Measurements from ENCODE around the gene MRO. TPM values are rescaled to one million over a fixed set of nuclear protein-coding genes. Genes with fewer than 3 reads are reported as not detected.

Gene MRO
- total RNA-seq, 1 donor, result under 0.01 TPM

GRCh38 chr18:50813353-50813752 is 6.5 kb downstream of the MRO start:
- TF ChIP-seq CTCF (IDR thresholded peaks at IDR 0.05; ENCODE audit: insufficient read depth, low read depth, low read length), result no peak
- H3K4me3 ChIP-seq (ENCODE audit: low read depth, low read length), result no peak overlapping the region
- DNase-seq (ENCODE audit: low read depth), result no peak

DNA sequence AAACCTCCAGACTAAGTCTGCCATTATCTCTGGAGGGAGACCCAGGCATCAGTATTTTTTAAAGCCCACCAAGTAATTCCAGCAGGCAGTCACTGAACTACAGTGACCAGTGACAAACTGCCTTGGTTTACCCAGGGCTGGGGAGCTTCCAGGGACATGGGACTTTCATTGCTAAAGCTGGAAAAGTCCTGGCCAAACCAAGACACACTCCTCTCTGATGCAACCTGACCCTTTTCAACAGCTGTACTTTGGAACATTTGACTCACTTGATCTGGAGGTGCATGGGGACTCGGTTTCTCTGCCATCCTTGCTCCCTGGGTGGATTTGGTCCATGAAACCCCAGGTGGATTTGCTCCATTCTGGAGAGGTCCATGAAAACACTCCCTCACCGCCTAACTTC is 7.0 kb downstream of the MRO start:
- H3K4me3 ChIP-seq (ENCODE audit: low read depth, low read length), result no peak overlapping the region
- TF ChIP-seq CTCF (IDR thresholded peaks at IDR 0.05; ENCODE audit: insufficient read depth, low read depth, low read length), result no peak
- DNase-seq (ENCODE audit: low read depth), result no peak

DNA sequence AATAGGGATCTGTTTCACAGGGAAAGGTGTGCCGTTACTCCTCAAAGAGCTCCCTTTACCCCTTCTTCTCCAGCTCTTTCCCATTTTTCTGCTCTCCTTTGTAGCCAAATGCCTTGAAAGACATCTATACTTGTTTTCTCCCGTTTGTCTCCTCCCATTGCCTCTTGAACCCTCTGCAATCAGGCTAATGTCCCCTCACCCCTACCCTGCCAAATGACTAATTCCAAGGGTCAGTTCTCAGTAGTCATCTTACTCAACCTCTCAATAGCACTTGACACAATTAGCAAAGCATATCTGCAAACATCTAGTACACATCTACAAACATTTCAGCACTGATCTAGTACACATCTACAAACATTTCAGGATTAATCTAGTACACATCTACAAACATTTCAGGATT is 12.6 kb downstream of the MRO start:
- no peak overlapping the region for H3K4me3 ChIP-seq (ENCODE audit: low read depth, low read length)
- DNase-seq (ENCODE audit: low read depth), result no peak
- no peak for TF ChIP-seq CTCF (IDR thresholded peaks at IDR 0.05; ENCODE audit: insufficient read depth, low read depth, low read length)

DNA sequence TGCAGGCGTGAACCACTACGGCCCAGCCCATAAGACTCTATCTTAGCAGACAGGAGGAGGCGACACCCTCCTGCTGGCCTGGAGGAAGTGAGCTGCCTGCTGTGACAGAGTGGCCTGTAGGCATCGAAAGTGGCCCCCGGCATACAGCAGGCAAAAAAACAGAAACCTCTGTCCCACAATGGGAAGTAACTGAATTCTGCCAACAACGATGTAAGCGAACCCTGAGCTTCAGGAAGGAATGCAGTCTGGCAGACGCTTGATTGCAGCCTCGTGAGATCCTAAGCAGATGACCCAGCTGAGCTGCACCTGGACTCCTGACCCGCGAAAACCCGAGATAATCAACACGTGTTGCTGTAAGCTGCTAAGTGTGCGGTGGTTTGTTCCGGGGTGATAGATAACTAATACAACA is 13.6 kb downstream of the MRO start:
- no peak overlapping the region for H3K4me3 ChIP-seq (ENCODE audit: low read depth, low read length)
- no peak for TF ChIP-seq CTCF (IDR thresholded peaks at IDR 0.05; ENCODE audit: insufficient read depth, low read depth, low read length)

DNA sequence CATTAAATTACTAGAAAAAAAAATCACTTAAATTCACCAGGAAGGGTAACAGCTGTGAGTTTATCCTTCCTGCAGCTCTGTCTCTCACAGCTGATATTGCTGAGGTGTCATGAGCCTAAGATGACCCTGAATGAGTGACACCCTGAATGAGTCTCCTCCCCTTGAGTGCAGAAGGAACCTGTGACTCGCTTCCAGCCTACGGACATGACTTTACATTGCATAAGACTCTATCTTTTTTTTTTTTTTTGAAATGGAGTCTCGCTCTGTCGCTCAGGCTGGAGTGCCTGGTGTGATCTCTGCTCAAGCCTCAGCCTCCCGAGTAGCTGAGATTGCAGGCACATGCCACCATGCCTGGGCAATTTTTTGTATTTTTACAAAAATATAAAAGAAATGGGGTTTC is 14.1 kb downstream of the MRO start:
- H3K4me3 ChIP-seq (ENCODE audit: low read depth, low read length), result no peak overlapping the region
- no peak for DNase-seq (ENCODE audit: low read depth)
- no peak for TF ChIP-seq CTCF (IDR thresholded peaks at IDR 0.05; ENCODE audit: insufficient read depth, low read depth, low read length)

More for the DNA sequence above, 13.6 kb downstream of the MRO start:
- DNase-seq (ENCODE audit: low read depth), result no peak

- no peak for TF ChIP-seq CTCF (IDR thresholded peaks at IDR 0.05; ENCODE audit: insufficient read depth, low read depth, low read length)
- DNase-seq (ENCODE audit: low read depth), result no peak
- H3K4me3 ChIP-seq (ENCODE audit: low read depth, low read length), result no peak overlapping the region
Observed at GRCh38 chr18:50803592-50803991, 16.2 kb downstream of the MRO start.

DNA sequence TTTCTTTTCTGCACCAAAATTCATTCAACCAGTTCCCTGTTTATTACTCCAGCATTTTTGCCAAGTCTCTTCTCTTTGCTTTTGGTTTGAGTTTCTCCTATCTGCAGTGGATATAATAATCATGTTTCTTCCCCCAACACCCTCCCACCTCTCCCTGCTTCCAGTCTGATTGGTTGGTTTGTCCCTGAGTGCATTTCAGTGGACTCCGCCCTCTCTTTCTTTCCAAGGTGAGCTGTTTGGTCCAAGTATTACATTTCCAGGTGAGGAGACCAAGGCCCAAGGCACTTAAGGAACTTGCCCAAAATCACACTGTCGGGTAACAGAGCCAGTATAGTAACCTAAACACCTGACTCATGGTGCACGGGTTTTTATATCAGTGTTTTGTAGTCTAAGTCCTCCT is 17.7 kb downstream of the MRO start:
- TF ChIP-seq CTCF (IDR thresholded peaks at IDR 0.05; ENCODE audit: insufficient read depth, low read depth, low read length), result no peak
- no peak overlapping the region for H3K4me3 ChIP-seq (ENCODE audit: low read depth, low read length)
- no peak for DNase-seq (ENCODE audit: low read depth)

Data from fibroblast of villous mesenchyme (primary cell).